ENCODE data around the gene YY1. TPM values are rescaled to one million over a fixed set of nuclear protein-coding genes. Genes with fewer than 3 reads are reported as not detected.
A peak's percentile ranks its signal among the peaks of the same experiment; 100 is the strongest.

The YY1 gene
- polyA plus RNA-seq, 2 of the 4 experiments (the other 2 are of a cell fraction), result 58.4 to 65.8 TPM

DNA sequence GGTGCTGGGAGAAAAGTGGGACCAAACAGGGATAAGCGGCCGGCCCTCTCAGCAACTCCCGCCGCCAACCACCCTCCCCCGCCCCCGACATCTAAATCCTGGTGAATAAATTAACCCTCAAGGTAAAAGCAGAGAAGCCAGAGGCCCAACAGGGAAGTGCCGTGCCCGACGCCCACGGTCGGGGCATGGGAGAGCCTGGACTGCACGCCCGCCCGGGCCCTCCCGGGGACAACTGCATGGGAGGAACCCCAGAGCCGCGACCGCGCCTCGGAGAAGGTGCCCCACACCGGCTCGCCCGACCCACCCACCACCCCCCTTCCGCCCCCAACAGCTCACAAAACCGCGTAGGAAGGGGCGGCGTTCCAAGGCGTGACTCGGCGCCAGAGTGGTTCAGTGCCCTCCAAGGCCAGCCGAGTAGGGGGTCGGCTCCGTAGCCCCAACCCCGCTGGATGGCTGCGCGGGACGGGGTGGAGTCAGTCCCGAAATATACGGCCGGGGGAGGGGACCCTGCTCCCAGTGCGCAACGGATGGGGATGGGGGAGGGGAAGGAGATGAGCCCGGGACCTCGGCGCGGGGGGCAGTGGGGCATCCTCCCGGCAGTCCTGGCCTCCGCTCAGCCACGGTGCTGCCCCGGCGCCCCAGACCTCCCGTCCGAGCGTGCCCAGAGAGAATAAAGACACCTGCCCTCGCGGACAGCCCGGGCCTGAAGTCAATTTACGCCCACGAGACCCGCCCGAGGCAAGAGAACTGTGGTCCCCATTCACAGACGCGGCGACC, 66.6 kb downstream of the YY1 start (continued):
- TF ChIP-seq TP53 (CRISPR knock-in tag; IDR thresholded peaks at IDR 0.05) (no peak), HDAC2 (IDR thresholded peaks at IDR 0.05) (no peak), ZC3H11A (IDR thresholded peaks at IDR 0.05) (no peak), ZNF302 (CRISPR knock-in tag; IDR thresholded peaks at IDR 0.05) (no peak), ZFP36 (IDR thresholded peaks at IDR 0.05; ENCODE audit: borderline replicate concordance, partially characterized antibody) (no peak)

GRCh38 chr14:100306101-100306997, 67.4 kb downstream of the YY1 start, which contains the start of gene SLC25A29:
SLC25A29 (minus strand) TSS chr14:100306444; CDS start chr14:100306232, 212 bp downstream.
- H3K27ac ChIP-seq, result peak within 1 kb of the TSS; percentile 68 to 91
- TF ChIP-seq HOXB5 (CRISPR knock-in tag; IDR thresholded peaks at IDR 0.05) (no peak), MAX (IDR thresholded peaks at IDR 0.05) (peak; percentile 45; the same call in 1 of the 2 replicates), JUN (IDR thresholded peaks at IDR 0.05) (peak in 1 of 2 experiments; percentile 25; a peak in 1 of 5 replicates), KDM5A (IDR thresholded peaks at IDR 0.05) (no peak), E2F6 (IDR thresholded peaks at IDR 0.05; ENCODE audit: borderline replicate concordance, low read depth) (peak; percentile 45; the same call in 1 of the 2 replicates), CEBPB (IDR thresholded peaks at IDR 0.05) (peak; percentile 40 to 64; a peak in 3 of 4 replicates), TFCP2L1 (CRISPR knock-in tag; IDR thresholded peaks at IDR 0.05) (no peak), CBX2 (IDR thresholded peaks at IDR 0.05; ENCODE audit: borderline replicate concordance, low read depth) (no peak), CHD4 (IDR thresholded peaks at IDR 0.05; ENCODE audit: borderline replicate concordance) (no peak), GATA3 (IDR thresholded peaks at IDR 0.05; ENCODE audit: borderline replicate concordance) (no peak), ESRRA (IDR thresholded peaks at IDR 0.05; ENCODE audit: borderline replicate concordance, low read length) (no peak), ZSCAN20 (CRISPR knock-in tag; IDR thresholded peaks at IDR 0.05) (no peak), PHF8 (IDR thresholded peaks at IDR 0.05; ENCODE audit: borderline replicate concordance, low read depth) (peak; percentile 58; the same call in 1 of the 2 replicates), NPAS2 (CRISPR knock-in tag; IDR thresholded peaks at IDR 0.05; ENCODE audit: borderline replicate concordance) (no peak), MYC (IDR thresholded peaks at IDR 0.05; ENCODE audit: borderline replicate concordance, low read length) (no peak), FOSB (CRISPR knock-in tag; IDR thresholded peaks at IDR 0.05) (no peak), KDM1A (IDR thresholded peaks at IDR 0.05; ENCODE audit: low read depth) (no peak), REST (IDR thresholded peaks at IDR 0.05) (no peak), EHF (CRISPR knock-in tag; IDR thresholded peaks at IDR 0.05) (no peak), MAFK (IDR thresholded peaks at IDR 0.05; ENCODE audit: partially characterized antibody) (no peak), POLR2A (IDR thresholded peaks at IDR 0.05; ENCODE audit: low read length) (peak; percentile 62), HDAC2 (IDR thresholded peaks at IDR 0.05) (no peak), PBX3 (IDR thresholded peaks at IDR 0.05) (no peak), FOSL2 (IDR thresholded peaks at IDR 0.05) (no peak), FOSL2 (CRISPR knock-in tag; IDR thresholded peaks at IDR 0.05) (no peak), HOXA7 (CRISPR knock-in tag; IDR thresholded peaks at IDR 0.05) (no peak), RAD21 (conservative IDR thresholded peaks at IDR 0.05 in 1 of 2, IDR thresholded peaks at IDR 0.05 in 1 of 2) (no peak), ZFP36 (IDR thresholded peaks at IDR 0.05; ENCODE audit: borderline replicate concordance, partially characterized antibody) (no peak)
- TF ChIP-seq, protein P1, sequence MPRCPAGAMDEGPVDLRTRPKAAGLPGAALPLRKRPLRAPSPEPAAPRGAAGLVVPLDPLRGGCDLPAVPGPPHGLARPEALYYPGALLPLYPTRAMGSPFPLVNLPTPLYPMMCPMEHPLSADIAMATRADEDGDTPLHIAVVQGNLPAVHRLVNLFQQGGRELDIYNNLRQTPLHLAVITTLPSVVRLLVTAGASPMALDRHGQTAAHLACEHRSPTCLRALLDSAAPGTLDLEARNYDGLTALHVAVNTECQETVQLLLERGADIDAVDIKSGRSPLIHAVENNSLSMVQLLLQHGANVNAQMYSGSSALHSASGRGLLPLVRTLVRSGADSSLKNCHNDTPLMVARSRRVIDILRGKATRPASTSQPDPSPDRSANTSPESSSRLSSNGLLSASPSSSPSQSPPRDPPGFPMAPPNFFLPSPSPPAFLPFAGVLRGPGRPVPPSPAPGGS (IDR thresholded peaks at IDR 0.05), result 0 out of 3 replicates have a peak, but pooled peaks have one; percentile 41

More at GRCh38 chr14:100306101-100306997, 67.4 kb downstream of the YY1 start, which contains the start of gene SLC25A29:
- ChIA-PET CTCF (no interaction called here), POLR2A (no interaction called here)
- H3K4me1 ChIP-seq, result peaks cover 29% of the 10 kb centered on the region
- WGBS (ENCODE audit: missing lambda C conversion rate), result no CpG with 5 or more reads among the region's 131 CpGs
- H3K4me2 ChIP-seq, result peak within 1 kb of the TSS; percentile 99
- peak within 1 kb of the TSS; percentile 88 for H3K4me3 ChIP-seq
- FAIRE-seq, result no peak
- H3K9me3 ChIP-seq, result no peaks in the 10 kb centered on the region
- peak; percentile 79 to 87 for DNase-seq (ENCODE audit: low read depth in 1 of 2, low spot score in 1 of 2)
- ATAC-seq, result peak; percentile 75 to 86

Measured in A549 (cell line).